ENCODE measurements around the gene MED12L.
"Not testable (repeated sequence)": the region's sequence is repeated elsewhere in the genome, so short reads cannot be mapped to it uniquely, and the experiment has no call there.

Gene MED12L, protein sequence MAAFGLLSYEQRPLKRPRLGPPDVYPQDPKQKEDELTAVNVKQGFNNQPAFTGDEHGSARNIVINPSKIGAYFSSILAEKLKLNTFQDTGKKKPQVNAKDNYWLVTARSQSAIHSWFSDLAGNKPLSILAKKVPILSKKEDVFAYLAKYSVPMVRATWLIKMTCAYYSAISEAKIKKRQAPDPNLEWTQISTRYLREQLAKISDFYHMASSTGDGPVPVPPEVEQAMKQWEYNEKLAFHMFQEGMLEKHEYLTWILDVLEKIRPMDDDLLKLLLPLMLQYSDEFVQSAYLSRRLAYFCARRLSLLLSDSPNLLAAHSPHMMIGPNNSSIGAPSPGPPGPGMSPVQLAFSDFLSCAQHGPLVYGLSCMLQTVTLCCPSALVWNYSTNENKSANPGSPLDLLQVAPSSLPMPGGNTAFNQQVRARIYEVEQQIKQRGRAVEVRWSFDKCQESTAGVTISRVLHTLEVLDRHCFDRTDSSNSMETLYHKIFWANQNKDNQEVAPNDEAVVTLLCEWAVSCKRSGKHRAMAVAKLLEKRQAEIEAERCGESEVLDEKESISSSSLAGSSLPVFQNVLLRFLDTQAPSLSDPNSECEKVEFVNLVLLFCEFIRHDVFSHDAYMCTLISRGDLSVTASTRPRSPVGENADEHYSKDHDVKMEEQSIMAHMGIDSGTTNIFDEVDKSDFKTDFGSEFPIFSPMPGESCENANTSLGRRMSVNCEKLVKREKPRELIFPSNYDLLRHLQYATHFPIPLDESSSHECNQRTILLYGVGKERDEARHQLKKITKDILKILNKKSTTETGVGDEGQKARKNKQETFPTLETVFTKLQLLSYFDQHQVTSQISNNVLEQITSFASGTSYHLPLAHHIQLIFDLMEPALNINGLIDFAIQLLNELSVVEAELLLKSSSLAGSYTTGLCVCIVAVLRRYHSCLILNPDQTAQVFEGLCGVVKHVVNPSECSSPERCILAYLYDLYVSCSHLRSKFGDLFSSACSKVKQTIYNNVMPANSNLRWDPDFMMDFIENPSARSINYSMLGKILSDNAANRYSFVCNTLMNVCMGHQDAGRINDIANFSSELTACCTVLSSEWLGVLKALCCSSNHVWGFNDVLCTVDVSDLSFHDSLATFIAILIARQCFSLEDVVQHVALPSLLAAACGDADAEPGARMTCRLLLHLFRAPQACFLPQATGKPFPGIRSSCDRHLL (N-terminal part only)

GRCh38 chr3:151085227-151085888 is at the start of gene MED12L:
Gene MED12L (plus strand): TSS chr3:151085664. CDS start chr3:151086927, 1,263 bp downstream.
- peak; percentile 42 to 49 for DNase-seq

DNA sequence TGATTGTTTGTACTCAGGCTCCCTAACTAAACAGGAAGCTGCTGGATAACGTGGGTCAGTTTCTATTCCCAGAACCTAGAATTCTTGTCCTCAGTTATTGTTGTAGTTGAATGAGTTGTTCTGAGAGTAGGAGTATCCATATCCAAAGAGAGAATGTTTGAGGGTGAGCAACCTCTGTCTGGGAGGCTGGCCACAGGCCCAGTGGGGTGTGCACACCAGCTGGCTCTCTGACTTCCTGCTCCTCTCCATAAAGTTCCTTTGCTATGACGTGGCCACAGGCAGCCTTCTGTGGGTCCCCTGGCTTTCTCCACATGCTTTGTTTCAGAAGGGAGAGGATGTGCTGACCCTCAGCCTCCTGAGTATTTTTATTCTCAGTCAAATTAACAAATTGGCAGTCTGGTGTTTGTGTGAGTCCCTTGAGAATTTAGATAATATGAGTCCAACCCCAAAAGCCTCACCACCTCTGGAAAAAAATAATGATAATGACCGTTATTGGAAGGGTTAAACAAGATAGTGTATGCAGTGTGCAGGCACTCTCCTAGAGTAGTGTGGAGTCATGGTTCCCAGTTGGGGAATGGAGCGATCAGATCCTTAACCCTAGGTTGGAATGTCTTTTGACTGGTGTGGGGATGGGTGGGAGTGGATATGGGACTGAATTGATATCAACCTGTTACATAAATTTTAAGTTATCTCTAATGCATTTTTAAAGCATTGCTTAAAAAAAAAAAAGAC is 47.6 kb upstream of the MED12L start:
- no peak for DNase-seq

DNA sequence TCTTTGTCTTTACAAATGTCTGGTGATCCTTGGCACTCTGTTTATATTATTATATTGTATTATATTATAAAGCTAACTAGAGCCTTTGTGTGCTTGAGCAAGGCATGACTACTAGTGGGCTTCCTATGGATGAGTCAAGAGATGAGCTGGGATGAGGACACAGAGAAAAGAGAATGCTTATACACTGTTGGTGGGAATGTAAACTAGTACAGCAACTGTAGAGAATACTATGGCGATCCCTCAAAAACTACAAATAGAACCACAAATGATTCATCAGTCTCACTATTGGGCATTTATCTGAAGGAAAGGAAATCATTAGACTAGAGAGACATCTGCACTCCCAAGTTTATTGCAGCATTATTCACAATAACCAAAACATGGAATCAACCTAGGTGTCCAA is 40.8 kb upstream of the MED12L start:
- no peak for DNase-seq

- no peak for DNase-seq
Measured at GRCh38 chr3:151047636-151048035, 37.8 kb upstream of the MED12L start.

- DNase-seq: no peak
Measured at GRCh38 chr3:151051533-151051932, 33.9 kb upstream of the MED12L start.

DNA sequence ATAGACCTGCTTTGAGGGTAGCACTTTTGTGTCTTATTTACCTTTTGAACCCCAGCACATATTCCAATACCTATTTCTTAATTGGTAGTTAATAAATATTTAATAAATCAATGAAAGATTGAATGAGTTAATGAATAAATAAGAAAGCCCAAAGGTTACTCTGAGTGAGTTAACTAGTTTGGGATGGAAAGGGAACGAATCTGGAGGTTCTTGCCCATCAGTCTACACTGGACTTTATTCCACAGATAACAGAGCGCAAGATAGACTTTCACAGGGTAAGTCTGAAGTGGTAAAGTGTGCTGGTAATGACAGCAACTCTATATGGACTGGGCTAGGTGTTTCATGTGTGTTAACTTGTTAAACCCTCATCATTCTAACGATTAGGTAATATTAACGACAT is 33.1 kb upstream of the MED12L start:
- no peak for DNase-seq

DNA sequence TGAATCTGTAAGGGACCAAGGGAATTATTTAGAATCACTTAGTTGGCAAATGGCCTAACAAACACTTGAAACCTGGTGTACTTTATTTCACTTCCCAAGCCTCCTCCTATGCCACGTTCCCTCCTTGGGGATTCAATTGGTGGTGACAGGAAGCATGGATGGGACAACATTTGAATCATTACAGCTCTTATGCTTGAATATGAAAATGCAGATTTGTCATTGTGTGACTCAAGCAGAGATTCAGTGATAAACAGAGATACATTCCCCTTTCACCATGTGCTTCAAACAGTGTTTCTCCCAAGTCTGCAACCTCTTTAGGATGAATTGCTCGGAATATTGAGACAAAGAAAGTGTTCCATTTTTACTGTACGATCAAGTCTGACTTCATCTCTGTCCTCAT is 32.7 kb upstream of the MED12L start:
- no peak for DNase-seq

GRCh38 chr3:151058740-151059139 is 26.7 kb upstream of the MED12L start:
- DNase-seq: no peak

- DNase-seq: no peak
Measured at GRCh38 chr3:151062611-151063010, 22.9 kb upstream of the MED12L start.

DNA sequence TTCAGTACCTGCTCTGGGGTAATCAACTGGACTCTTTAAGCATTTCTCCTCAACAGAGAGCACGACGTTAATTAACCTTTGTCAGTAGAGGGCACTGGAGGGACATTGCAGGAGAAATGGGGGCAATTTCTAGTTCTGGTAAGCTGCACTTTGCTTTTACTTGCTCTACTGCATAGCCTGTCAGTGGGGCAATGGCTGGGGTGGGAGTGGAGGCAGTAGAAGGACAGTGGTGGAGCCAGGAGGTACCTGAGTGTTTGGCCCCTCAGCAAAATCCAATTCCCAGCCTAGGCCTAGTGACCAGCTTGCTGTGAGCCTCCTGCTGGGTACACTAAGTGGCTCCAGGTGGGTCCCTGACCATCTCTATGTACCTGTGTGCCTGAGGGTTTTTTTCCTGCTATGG is 18.3 kb upstream of the MED12L start:
- no peak for DNase-seq

- not testable (repeated sequence) for DNase-seq
Measured at GRCh38 chr3:151072842-151073241, 12.6 kb upstream of the MED12L start.

GRCh38 chr3:151074256-151074655 is 11.2 kb upstream of the MED12L start:
- no peak for DNase-seq

GRCh38 chr3:151075869-151076562 is 9.4 kb upstream of the MED12L start:
- DNase-seq: no peak

- no peak for DNase-seq
Measured at GRCh38 chr3:151076626-151077025, 8.8 kb upstream of the MED12L start.

DNA sequence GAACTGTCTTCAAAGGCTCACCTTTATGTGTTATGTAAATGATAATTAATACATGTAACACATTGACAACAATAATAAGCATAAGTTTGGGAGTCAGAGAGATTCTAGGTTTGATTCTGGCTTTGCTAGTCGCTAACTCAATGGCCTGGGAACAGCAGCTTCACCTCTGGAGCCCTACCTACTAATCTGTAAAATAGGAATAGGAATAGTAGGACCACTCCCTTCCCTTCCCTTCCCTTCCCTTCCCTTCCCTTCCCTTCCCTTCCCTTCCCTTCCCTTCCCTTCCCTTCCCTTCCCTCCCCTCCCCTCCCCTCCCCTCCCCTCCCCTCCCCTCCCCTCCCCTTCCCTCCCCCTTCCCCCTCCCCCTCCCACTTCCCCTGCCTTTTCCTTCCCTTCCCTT is 4.4 kb upstream of the MED12L start:
- DNase-seq: not testable (repeated sequence)

DNA sequence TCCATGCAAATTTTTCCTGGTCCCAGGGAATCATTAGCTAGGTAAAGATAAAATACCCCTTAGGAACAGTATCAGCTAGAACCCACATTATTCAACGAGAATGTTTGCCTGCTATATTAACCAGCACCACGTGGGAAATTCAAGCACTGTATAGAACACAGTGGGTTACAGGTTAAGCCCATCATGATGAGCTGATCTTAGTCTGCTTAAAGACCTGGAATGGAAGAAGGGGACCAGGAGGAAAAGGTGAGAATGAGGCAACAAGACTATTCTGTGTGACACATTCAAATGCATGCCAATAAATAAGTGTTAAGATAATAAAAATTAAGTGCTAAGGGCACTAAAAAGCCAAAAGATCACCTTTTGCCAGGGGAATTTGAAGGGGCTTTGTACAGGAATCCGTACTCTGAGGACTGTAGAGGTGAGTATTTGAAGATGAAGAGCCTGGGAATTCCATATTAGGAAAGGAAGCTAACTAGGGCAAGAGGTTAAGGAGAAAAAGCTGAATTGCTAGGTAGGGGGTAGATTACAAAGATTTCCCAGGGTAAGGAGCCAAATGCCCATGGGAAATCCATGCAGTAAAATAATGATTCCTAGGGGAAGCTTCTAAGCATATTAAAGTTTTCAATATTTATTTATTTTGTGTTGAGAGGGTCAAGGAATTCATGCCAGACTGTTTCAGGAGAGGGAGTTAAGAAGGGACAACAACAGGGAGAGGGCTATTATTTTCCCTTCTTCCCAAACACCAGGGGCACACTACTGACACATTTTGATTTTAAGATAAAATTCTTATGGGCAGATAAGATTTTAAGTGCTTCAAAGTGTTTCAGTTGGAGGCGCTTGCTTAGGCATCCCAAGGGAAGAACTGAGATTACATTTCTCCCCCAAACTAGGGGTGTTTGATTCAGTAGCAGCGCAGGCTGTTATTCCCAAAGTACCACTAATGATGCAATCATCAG is 2.3 kb upstream of the MED12L start:
- no peak for DNase-seq

- DNase-seq: no peak
Measured at GRCh38 chr3:151084893-151085226, 604 bp upstream of the MED12L start.

GRCh38 chr3:151085889-151086483 is 522 bp downstream of the MED12L start:
- peak in 1 of 2 donors; percentile 2 for DNase-seq

All from CD4-positive, alpha-beta T cell treated with Interferon alpha-2 for 1 hour (primary cell).